Activated effector memory CD4-positive, alpha-beta T cell treated with Interleukin-2 at 50 U/mL for 16 hours (primary cell): ENCODE results near the gene EPB41L4B.
"Not testable (repeated sequence)": the region's sequence is repeated elsewhere in the genome, so short reads cannot be mapped to it uniquely, and the experiment has no call there.

Source experiments
- DNase-seq: peaks from one replicate; pipeline ENCODE4 v3.0.0-alpha.2; 2020

Gene EPB41L4B

GRCh38 chr9:109295221-109296130 is 25.4 kb downstream of the EPB41L4B start:
- DNase-seq, result no peak

GRCh38 chr9:109290385-109290784 is 30.5 kb downstream of the EPB41L4B start:
- DNase-seq, result no peak

- no peak for DNase-seq
Observed at GRCh38 chr9:109289931-109290330, 30.9 kb downstream of the EPB41L4B start.

- DNase-seq, result no peak
Observed at GRCh38 chr9:109289186-109289585, 31.7 kb downstream of the EPB41L4B start.

GRCh38 chr9:109286981-109287380 is 33.9 kb downstream of the EPB41L4B start:
- no peak for DNase-seq

GRCh38 chr9:109286571-109286977 is 34.3 kb downstream of the EPB41L4B start:
- no peak for DNase-seq

- DNase-seq, result not testable (repeated sequence)
Observed at GRCh38 chr9:109283672-109284071, 37.2 kb downstream of the EPB41L4B start.

GRCh38 chr9:109283012-109283411 is 37.8 kb downstream of the EPB41L4B start:
- no peak for DNase-seq

GRCh38 chr9:109282302-109282701 is 38.6 kb downstream of the EPB41L4B start:
- DNase-seq, result no peak

- no peak for DNase-seq
Observed at GRCh38 chr9:109281518-109281917, 39.3 kb downstream of the EPB41L4B start.

- DNase-seq, result no peak
Observed at GRCh38 chr9:109278848-109279247, 42.0 kb downstream of the EPB41L4B start.

- no peak for DNase-seq
Observed at GRCh38 chr9:109278216-109278615, 42.6 kb downstream of the EPB41L4B start.

- no peak for DNase-seq
Observed at GRCh38 chr9:109277451-109277850, 43.4 kb downstream of the EPB41L4B start.

- DNase-seq, result no peak
Observed at GRCh38 chr9:109276469-109277440, 44.1 kb downstream of the EPB41L4B start.

GRCh38 chr9:109274884-109275730 is 45.8 kb downstream of the EPB41L4B start:
- no peak for DNase-seq

- no peak for DNase-seq
Observed at GRCh38 chr9:109273869-109274268, 47.0 kb downstream of the EPB41L4B start.

- no peak for DNase-seq
Observed at GRCh38 chr9:109272745-109273144, 48.1 kb downstream of the EPB41L4B start.

- no peak for DNase-seq
Observed at GRCh38 chr9:109272045-109272444, 48.8 kb downstream of the EPB41L4B start.

- DNase-seq, result no peak
Observed at GRCh38 chr9:109270971-109271925, 49.6 kb downstream of the EPB41L4B start.

- no peak for DNase-seq
Observed at GRCh38 chr9:109270441-109270840, 50.4 kb downstream of the EPB41L4B start.

GRCh38 chr9:109269839-109270238 is 51.0 kb downstream of the EPB41L4B start:
- DNase-seq, result no peak
